Mesenchymal stem cell (in vitro differentiated cells and primary cell): ENCODE data around the gene TNS1.
A peak's percentile ranks its signal among the peaks of the same experiment; 100 is the strongest.

Experiments used
- DNase-seq: peaks from one replicate; pipeline ENCODE4 v3.0.0-alpha.2; 2013
- H2AFZ ChIP-seq: one replicate; pipeline ENCODE4 v1.6.1; 2013; ENCODE audit warnings: low read depth, mild to moderate bottlenecking, control low read depth, inconsistent platforms, low read length, moderate library complexity
- H2AK5ac ChIP-seq: 2 replicates; pipeline ENCODE4 v1.6.1; 2013; ENCODE audit warnings: low read length, moderate library complexity, mild to moderate bottlenecking, inconsistent platforms; ENCODE audit not compliant: severe bottlenecking
- H2BK120ac ChIP-seq: one replicate; pipeline ENCODE4 v1.6.1; 2013; ENCODE audit warnings: low read depth, mild to moderate bottlenecking, inconsistent platforms, low read length, moderate library complexity
- H2BK12ac ChIP-seq, 2 experiments: one replicate each; pipeline ENCODE4 v1.6.1; 2013; ENCODE audit warnings: inconsistent platforms in 2 of 2, low read length in 2 of 2, mild to moderate bottlenecking in 2 of 2, moderate library complexity in 2 of 2, control low read depth in 1 of 2
- H2BK15ac ChIP-seq: one replicate; pipeline ENCODE4 v1.6.1; 2013; ENCODE audit warnings: mild to moderate bottlenecking, low read depth, inconsistent platforms; ENCODE audit not compliant: poor library complexity, severe bottlenecking
- H2BK5ac ChIP-seq: 2 replicates; pipeline ENCODE4 v1.6.1; 2013; ENCODE audit warnings: low read depth, mild to moderate bottlenecking, low read length, control low read depth, inconsistent platforms; ENCODE audit not compliant: poor library complexity, severe bottlenecking
- H3K14ac ChIP-seq, 2 experiments: one replicate each; pipeline ENCODE4 v1.6.1; 2013; ENCODE audit warnings: inconsistent platforms in 2 of 2, low read length in 2 of 2, control low read depth in 1 of 2, mild to moderate bottlenecking in 1 of 2, moderate library complexity in 1 of 2
- H3K18ac ChIP-seq, 2 experiments: one replicate each; pipeline ENCODE4 v1.6.1; 2013; ENCODE audit warnings: inconsistent platforms in 2 of 2, low read length in 2 of 2, control low read depth in 1 of 2, low read depth in 1 of 2, mild to moderate bottlenecking in 1 of 2
- H3K23ac ChIP-seq, 2 experiments: one replicate each; pipeline ENCODE4 v1.6.1; 2013; ENCODE audit warnings: inconsistent platforms in 2 of 2, low read length in 2 of 2, mild to moderate bottlenecking in 2 of 2, moderate library complexity in 2 of 2, control low read depth in 1 of 2
- H3K27ac ChIP-seq: 2 replicates; pipeline ENCODE4 v1.5.1; 2013; ENCODE audit warnings: mild to moderate bottlenecking, moderate library complexity, low read length, control low read depth, inconsistent platforms; ENCODE audit not compliant: poor library complexity, severe bottlenecking
- H3K27me3 ChIP-seq, 2 experiments: 2 replicates each; pipeline versions ENCODE4 v1.6.1 to v1.7.0; 2013; ENCODE audit warnings: low read length in 2 of 2, mild to moderate bottlenecking in 2 of 2, moderate library complexity in 2 of 2, control low read depth in 1 of 2, inconsistent platforms in 1 of 2; ENCODE audit not compliant: control insufficient read depth in 1 of 2, insufficient read depth in 1 of 2
- H3K36me3 ChIP-seq, 2 experiments: 2 replicates each; pipeline versions ENCODE4 v1.6.1 to v1.7.0; 2013; ENCODE audit warnings: low read length in 2 of 2, control low read depth in 1 of 2, inconsistent platforms in 1 of 2, low read depth in 1 of 2, mild to moderate bottlenecking in 1 of 2; ENCODE audit not compliant: insufficient read depth in 2 of 2, control insufficient read depth in 1 of 2
- H3K4ac ChIP-seq, 2 experiments: one replicate each; pipeline ENCODE4 v1.6.1; 2013; ENCODE audit warnings: inconsistent platforms in 2 of 2, low read length in 2 of 2, mild to moderate bottlenecking in 2 of 2, moderate library complexity in 2 of 2, control low read depth in 1 of 2, low read depth in 1 of 2
- H3K4me1 ChIP-seq: 2 replicates; pipeline ENCODE4 v1.6.1; 2013; ENCODE audit warnings: low read depth, low read length, control low read depth; ENCODE audit not compliant: control insufficient read depth, insufficient read depth
- H3K4me2 ChIP-seq: 2 replicates; pipeline ENCODE4 v1.6.1; 2013; ENCODE audit warnings: low read length, mild to moderate bottlenecking, inconsistent platforms; ENCODE audit not compliant: poor library complexity, severe bottlenecking
- H3K4me3 ChIP-seq, 2 experiments: 2 replicates each; pipeline versions ENCODE4 v1.5.1 to v1.7.0; 2013; ENCODE audit warnings: low read length in 2 of 2, mild to moderate bottlenecking in 2 of 2, control low read depth in 1 of 2, low read depth in 1 of 2; ENCODE audit not compliant: insufficient read depth in 1 of 2
- H3K79me1 ChIP-seq: replicated peaks from 2 replicates; pipeline ENCODE4 v1.6.1; 2013; ENCODE audit warnings: mild to moderate bottlenecking, control low read depth, low read length, inconsistent platforms; ENCODE audit not compliant: poor library complexity, severe bottlenecking
- H3K9ac ChIP-seq: 2 replicates; pipeline ENCODE4 v1.7.0; 2013; ENCODE audit warnings: mild to moderate bottlenecking, low read length, moderate library complexity
- H3K9me3 ChIP-seq: 2 replicates; pipeline ENCODE4 v1.7.0; 2013; ENCODE audit warnings: mild to moderate bottlenecking, low read length; ENCODE audit not compliant: control insufficient read depth
- H4K8ac ChIP-seq: one replicate; pipeline ENCODE4 v1.6.1; 2013; ENCODE audit warnings: inconsistent platforms, mild to moderate bottlenecking, low read length, moderate library complexity
- H4K91ac ChIP-seq: one replicate; pipeline ENCODE4 v1.6.1; 2013; ENCODE audit warnings: mild to moderate bottlenecking, low read length, inconsistent platforms
- WGBS: methylation state at CpG from one replicate; pipeline ENCODE4 v1.1.7; 2013; ENCODE audit warnings: mixed read lengths; 5-methylcytosine and 5-hydroxymethylcytosine counted together

The TNS1 gene

GRCh38 chr2:217802876-217803652 is 199.7 kb downstream of the TNS1 start:
- Histone ChIP-seq H2AK5ac (no peak overlapping the region), H2BK5ac (no peak overlapping the region), H2BK12ac (no peak overlapping the region), H3K9me3 (no peaks in the 10 kb centered on the region), H4K8ac (no peak overlapping the region), H3K23ac (no peak overlapping the region), H3K4ac (no peak overlapping the region), H2BK120ac (no peak overlapping the region), H2AFZ (no peak overlapping the region), H3K4me3 (no peak overlapping the region), H3K36me3 (peaks cover 82 to 93% of the 10 kb centered on the region in 2 experiments), H3K14ac (no peak overlapping the region), H3K9ac (no peak overlapping the region), H4K91ac (no peak overlapping the region), H3K4me2 (no peak overlapping the region), H3K4me1 (peaks cover 3% of the 10 kb centered on the region), H3K27me3 (no peaks in the 10 kb centered on the region), H3K27ac (no peak overlapping the region), H2BK15ac (no peak overlapping the region), H3K79me1 (peaks cover 3% of the 10 kb centered on the region), H3K18ac (no peak overlapping the region)
- WGBS: 92% methylated on average over 7 of the region's 7 CpGs
- no peak for DNase-seq

- H4K8ac ChIP-seq: no peak overlapping the region
Measured at GRCh38 chr2:217802266-217802665, 200.5 kb downstream of the TNS1 start.

GRCh38 chr2:217801711-217802110 is 201.1 kb downstream of the TNS1 start:
- no peak overlapping the region for H3K27ac ChIP-seq
- peaks cover 73 to 89% of the 10 kb centered on the region in 2 experiments for H3K36me3 ChIP-seq

More at GRCh38 chr2:217802266-217802665, 200.5 kb downstream of the TNS1 start:
- DNase-seq: no peak
- WGBS: 77% methylated on average over 4 of the region's 4 CpGs
- H3K23ac ChIP-seq: no peak overlapping the region
- H3K9ac ChIP-seq: no peak overlapping the region
- no peak overlapping the region for H3K4me3 ChIP-seq
- no peaks in the 10 kb centered on the region for H3K27me3 ChIP-seq
- H4K91ac ChIP-seq: no peak overlapping the region
- H2AK5ac ChIP-seq: no peak overlapping the region
- H2BK5ac ChIP-seq: no peak overlapping the region
- peaks cover 3% of the 10 kb centered on the region for H3K79me1 ChIP-seq
- no peak overlapping the region for H3K4ac ChIP-seq
- peaks cover 74 to 93% of the 10 kb centered on the region in 2 experiments for H3K36me3 ChIP-seq
- no peak overlapping the region for H2BK120ac ChIP-seq
- no peak overlapping the region for H3K27ac ChIP-seq
- no peak overlapping the region for H2BK15ac ChIP-seq
- H3K14ac ChIP-seq: no peak overlapping the region
- no peak overlapping the region for H2AFZ ChIP-seq
- no peak overlapping the region for H3K18ac ChIP-seq
- peak overlapping the region in 1 of 2 experiments; percentile 15 for H2BK12ac ChIP-seq
- H3K4me1 ChIP-seq: peaks cover 3% of the 10 kb centered on the region
- no peaks in the 10 kb centered on the region for H3K9me3 ChIP-seq
- H3K4me2 ChIP-seq: no peak overlapping the region

GRCh38 chr2:217801115-217801531 is 201.7 kb downstream of the TNS1 start:
- Histone ChIP-seq H2BK120ac (no peak overlapping the region), H3K27me3 (no peaks in the 10 kb centered on the region), H3K4me3 (no peak overlapping the region), H3K4ac (peak overlapping the region in 1 of 2 experiments; percentile 2), H2AFZ (no peak overlapping the region), H2AK5ac (no peak overlapping the region), H3K36me3 (peaks cover 68 to 83% of the 10 kb centered on the region in 2 experiments), H2BK5ac (no peak overlapping the region), H3K79me1 (peaks cover 2% of the 10 kb centered on the region), H3K9me3 (no peaks in the 10 kb centered on the region), H3K9ac (no peak overlapping the region), H4K8ac (no peak overlapping the region), H3K4me2 (no peak overlapping the region), H3K4me1 (peaks cover 3% of the 10 kb centered on the region), H2BK15ac (no peak overlapping the region), H3K27ac (no peak overlapping the region), H4K91ac (no peak overlapping the region), H3K23ac (no peak overlapping the region), H2BK12ac (no peak overlapping the region), H3K14ac (no peak overlapping the region), H3K18ac (no peak overlapping the region)
- no peak for DNase-seq
- 76% methylated on average over 11 of the region's 11 CpGs for WGBS

More at GRCh38 chr2:217801711-217802110, 201.1 kb downstream of the TNS1 start:
- Histone ChIP-seq H3K27me3 (no peaks in the 10 kb centered on the region), H3K18ac (no peak overlapping the region), H2AFZ (no peak overlapping the region), H2AK5ac (no peak overlapping the region), H3K4ac (no peak overlapping the region), H3K14ac (no peak overlapping the region), H2BK120ac (no peak overlapping the region), H2BK15ac (no peak overlapping the region), H4K8ac (no peak overlapping the region), H3K9me3 (no peaks in the 10 kb centered on the region), H3K23ac (no peak overlapping the region), H3K79me1 (peaks cover 3% of the 10 kb centered on the region), H2BK12ac (no peak overlapping the region), H3K9ac (no peak overlapping the region), H4K91ac (no peak overlapping the region), H3K4me1 (peaks cover 3% of the 10 kb centered on the region), H3K4me2 (no peak overlapping the region), H2BK5ac (no peak overlapping the region), H3K4me3 (no peak overlapping the region)
- DNase-seq: no peak
- WGBS: 85% methylated on average over 8 of the region's 8 CpGs
